Measurements from ENCODE around the gene MYOT. TPM values are rescaled to one million over a fixed set of nuclear protein-coding genes. Genes with fewer than 3 reads are reported as not detected.
A peak's percentile ranks its signal among the peaks of the same experiment; 100 is the strongest.
"Not testable (repeated sequence)": the region's sequence is repeated elsewhere in the genome, so short reads cannot be mapped to it uniquely, and the experiment has no call there.

Gene MYOT
- polyA plus RNA-seq, 6 donors from 2014 or later = 0.17 to 0.36 (median 0.21) TPM; not detected in 2

GRCh38 chr5:137836997-137837396, 30.7 kb upstream of the MYOT start:
- Mint-ChIP-seq H3K27me3 (no peaks in the 10 kb centered on the region), H3K9me3 (no peaks in the 10 kb centered on the region), H3K4me1 (peaks cover 2 to 10% (median 6%) of the 10 kb centered on the region in 3 donors), H3K4me3 (no peak overlapping the region), H3K27ac (no peak overlapping the region), H3K36me3 (peaks cover 0 to 9% of the 10 kb centered on the region in 2 donors)
- DNase-seq = no peak
- ATAC-seq (ENCODE audit: low read depth in 2 of 2) = no peak

- DNase-seq = no peak
- Mint-ChIP-seq H3K36me3 (peaks cover 0 to 9% of the 10 kb centered on the region in 2 donors), H3K4me3 (no peak overlapping the region), H3K9me3 (no peaks in the 10 kb centered on the region), H3K27me3 (no peaks in the 10 kb centered on the region), H3K27ac (peak overlapping the region in 1 of 6 donors; percentile 23), H3K4me1 (peaks cover 10 to 17% (median 13%) of the 10 kb centered on the region in 3 donors)
- ATAC-seq (ENCODE audit: low read depth in 2 of 2) = no peak
Observed at GRCh38 chr5:137837491-137838394, 29.9 kb upstream of the MYOT start.

GRCh38 chr5:137838976-137839375, 28.7 kb upstream of the MYOT start:
- no peak for DNase-seq
- Mint-ChIP-seq H3K4me3 (no peak overlapping the region), H3K9me3 (no peaks in the 10 kb centered on the region), H3K36me3 (peaks cover 0 to 9% of the 10 kb centered on the region in 2 donors), H3K4me1 (peaks cover 10 to 21% (median 19%) of the 10 kb centered on the region in 3 donors), H3K27me3 (no peaks in the 10 kb centered on the region), H3K27ac (no peak overlapping the region)
- no peak for ATAC-seq (ENCODE audit: low read depth in 2 of 2)

GRCh38 chr5:137842296-137842695, 25.4 kb upstream of the MYOT start:
- Mint-ChIP-seq H3K4me1 (peaks cover 10 to 21% (median 20%) of the 10 kb centered on the region in 3 donors), H3K27me3 (no peaks in the 10 kb centered on the region), H3K9me3 (no peaks in the 10 kb centered on the region), H3K4me3 (peak overlapping the region in 6 of 8 donors; percentile 29 to 71 (median 60)), H3K27ac (peak overlapping the region; percentile 39 to 86 (median 68)), H3K36me3 (peaks cover 7 to 13% of the 10 kb centered on the region in 2 donors)
- ATAC-seq (ENCODE audit: low read depth in 2 of 2) (peak; percentile 30 to 52), DNase-seq (no peak)

- H3K27me3 Mint-ChIP-seq = no peaks in the 10 kb centered on the region
- no peak overlapping the region for H3K4me3 Mint-ChIP-seq
- ATAC-seq (ENCODE audit: low read depth in 2 of 2) = no peak
- H3K4me1 Mint-ChIP-seq = peaks cover 11 to 26% (median 26%) of the 10 kb centered on the region in 3 donors
- H3K36me3 Mint-ChIP-seq = peaks cover 7 to 18% of the 10 kb centered on the region in 2 donors
- no peak for DNase-seq
- no peak overlapping the region for H3K27ac Mint-ChIP-seq
- H3K9me3 Mint-ChIP-seq = no peaks in the 10 kb centered on the region
Observed at GRCh38 chr5:137843676-137844299, 23.9 kb upstream of the MYOT start.

GRCh38 chr5:137845472-137845871, 22.2 kb upstream of the MYOT start:
- ATAC-seq (ENCODE audit: low read depth in 2 of 2) (no peak), DNase-seq (no peak)
- no peak overlapping the region for H3K27ac Mint-ChIP-seq
- peaks cover 14 to 30% (median 30%) of the 10 kb centered on the region in 3 donors for H3K4me1 Mint-ChIP-seq
- peaks cover 7 to 18% of the 10 kb centered on the region in 2 donors for H3K36me3 Mint-ChIP-seq
- H3K27me3 Mint-ChIP-seq = no peaks in the 10 kb centered on the region
- H3K9me3 Mint-ChIP-seq = no peaks in the 10 kb centered on the region
- H3K4me3 Mint-ChIP-seq = no peak overlapping the region

- ATAC-seq (ENCODE audit: low read depth in 2 of 2) (no peak), DNase-seq (no peak)
- no peaks in the 10 kb centered on the region for H3K9me3 Mint-ChIP-seq
- no peaks in the 10 kb centered on the region for H3K27me3 Mint-ChIP-seq
- peak overlapping the region in 1 of 6 donors; percentile 8 for H3K27ac Mint-ChIP-seq
- peaks cover 12 to 25% (median 18%) of the 10 kb centered on the region in 3 donors for H3K4me1 Mint-ChIP-seq
- H3K36me3 Mint-ChIP-seq = peaks cover 14 to 22% of the 10 kb centered on the region in 2 donors
- no peak overlapping the region for H3K4me3 Mint-ChIP-seq
Observed at GRCh38 chr5:137847687-137848086, 20.0 kb upstream of the MYOT start.

- not testable (repeated sequence) for DNase-seq; ATAC-seq (ENCODE audit: low read depth in 2 of 2); H3K27me3 Mint-ChIP-seq; H3K9me3 Mint-ChIP-seq; H3K36me3 Mint-ChIP-seq; H3K4me3 Mint-ChIP-seq; H3K27ac Mint-ChIP-seq
- H3K4me1 Mint-ChIP-seq = peaks cover 20 to 30% (median 28%) of the 10 kb centered on the region in 3 donors
Observed at GRCh38 chr5:137853165-137853564, 14.5 kb upstream of the MYOT start.

- DNase-seq (no peak), ATAC-seq (ENCODE audit: low read depth in 2 of 2) (no peak)
- peaks cover 0 to 4% of the 10 kb centered on the region in 2 donors for H3K36me3 Mint-ChIP-seq
- no peaks in the 10 kb centered on the region for H3K9me3 Mint-ChIP-seq
- H3K4me3 Mint-ChIP-seq = no peak overlapping the region
- no peaks in the 10 kb centered on the region for H3K27me3 Mint-ChIP-seq
- peak overlapping the region in 1 of 6 donors; percentile 52 for H3K27ac Mint-ChIP-seq
- H3K4me1 Mint-ChIP-seq = peaks cover 16 to 29% (median 21%) of the 10 kb centered on the region in 3 donors
Observed at GRCh38 chr5:137856201-137856600, 11.5 kb upstream of the MYOT start.

GRCh38 chr5:137856916-137857862, 10.5 kb upstream of the MYOT start:
- Mint-ChIP-seq H3K36me3 (peaks cover 0 to 3% of the 10 kb centered on the region in 2 donors), H3K27me3 (no peaks in the 10 kb centered on the region), H3K9me3 (no peaks in the 10 kb centered on the region), H3K4me1 (peaks cover 22 to 34% (median 26%) of the 10 kb centered on the region in 3 donors), H3K4me3 (peak overlapping the region in 2 of 8 donors; percentile 59 to 71), H3K27ac (peak overlapping the region in 4 of 6 donors; percentile 22 to 85 (median 54))
- no peak for DNase-seq
- ATAC-seq (ENCODE audit: low read depth in 2 of 2) = no peak

- ATAC-seq (ENCODE audit: low read depth in 2 of 2) (peak; percentile 94 to 95), DNase-seq (peak; percentile 29)
Observed at GRCh38 chr5:137858223-137858916, 9.3 kb upstream of the MYOT start.

GRCh38 chr5:137858954-137859353, 8.7 kb upstream of the MYOT start:
- Mint-ChIP-seq H3K4me3 (peak overlapping the region in 1 of 8 donors; percentile 20), H3K27ac (no peak overlapping the region), H3K9me3 (no peaks in the 10 kb centered on the region), H3K4me1 (peaks cover 19 to 30% (median 23%) of the 10 kb centered on the region in 3 donors), H3K36me3 (no peaks in the 10 kb centered on the region), H3K27me3 (no peaks in the 10 kb centered on the region)
- DNase-seq = no peak
- ATAC-seq (ENCODE audit: low read depth in 2 of 2) = no peak

More at GRCh38 chr5:137858223-137858916, 9.3 kb upstream of the MYOT start:
- H3K9me3 Mint-ChIP-seq = no peaks in the 10 kb centered on the region
- H3K4me3 Mint-ChIP-seq = peak overlapping the region in 7 of 8 donors; percentile 10 to 71 (median 63)
- H3K27ac Mint-ChIP-seq = peak overlapping the region in 3 of 6 donors; percentile 36 to 75 (median 42)
- peaks cover 19 to 30% (median 23%) of the 10 kb centered on the region in 3 donors for H3K4me1 Mint-ChIP-seq
- no peaks in the 10 kb centered on the region for H3K27me3 Mint-ChIP-seq
- H3K36me3 Mint-ChIP-seq = no peaks in the 10 kb centered on the region

Data from naive B cell (primary cell).